IMR-90 (cell line): ENCODE results near the gene RPS27L. TPM values are rescaled to one million over a fixed set of nuclear protein-coding genes. Genes with fewer than 3 reads are reported as not detected.

Source experiments
- ATAC-seq: fragments of 200-7000 bp; cut with Tn5 transposase; 2 replicates; pipeline ENCODE4 v1.9.1; 2020; ENCODE audit warnings: low read depth, mild to moderate bottlenecking, moderate library complexity
- BruUV-seq: library from RNA; stranded (reverse); fragments of 400-500 nt; replicated peaks from 2 replicates; lab custom pipeline; 2021; lab: Mats Ljungman, UMichigan
- CTCF ChIA-PET: fragments of 300-600 bp; formaldehyde crosslinking; extraction: SDS; loops from one replicate; lab custom pipeline; 2021; ENCODE audit warnings: antibody characterized with exemption; lab: Yijun Ruan, JAX
- POLR2A ChIA-PET: fragments of 300-600 bp; sonication (Branson Sonifier 250); formaldehyde crosslinking; loops from one replicate; lab custom pipeline; 2022; ENCODE audit warnings: antibody characterized with exemption; ENCODE audit not compliant: unreplicated experiment; lab: Charles Lee
- DNase-seq: peaks from one replicate; pipeline ENCODE4 v3.0.0; 2013
- H2AFZ ChIP-seq: replicated peaks from 2 replicates; pipeline ENCODE3; 2013; ENCODE audit warnings: low read length, mild to moderate bottlenecking; ENCODE audit not compliant: poor library complexity
- H2AK5ac ChIP-seq: 2 replicates; pipeline ENCODE4 v1.6.1; 2013; ENCODE audit warnings: low read depth, low read length, inconsistent platforms
- H2AK9ac ChIP-seq: replicated peaks from 2 replicates; pipeline ENCODE3; 2013; ENCODE audit warnings: mild to moderate bottlenecking, low read depth, low read length, moderate library complexity; ENCODE audit not compliant: poor library complexity
- H2BK120ac ChIP-seq: 2 replicates; pipeline ENCODE4 v1.6.1; 2013; ENCODE audit warnings: low read depth, low read length, inconsistent platforms
- H2BK15ac ChIP-seq: 3 replicates; pipeline ENCODE4 v1.6.1; 2013; ENCODE audit warnings: low read depth, low read length, inconsistent platforms
- H2BK20ac ChIP-seq: 2 replicates; pipeline ENCODE4 v1.6.1; 2013; ENCODE audit warnings: low read depth, mild to moderate bottlenecking, inconsistent platforms, low read length, moderate library complexity
- H2BK5ac ChIP-seq: 2 replicates; pipeline ENCODE4 v1.6.1; 2013; ENCODE audit warnings: mild to moderate bottlenecking, low read depth, low read length, inconsistent platforms; ENCODE audit not compliant: poor library complexity, severe bottlenecking
- H3K14ac ChIP-seq: replicated peaks from 2 replicates; pipeline ENCODE4 v1.6.1; 2013; ENCODE audit warnings: low read depth, low read length, inconsistent platforms
- H3K18ac ChIP-seq: 2 replicates; pipeline ENCODE4 v1.6.1; 2013; ENCODE audit warnings: low read depth, low read length, control low read depth
- H3K23ac ChIP-seq: 2 replicates; pipeline ENCODE4 v1.6.1; 2013; ENCODE audit warnings: low read depth, low read length, inconsistent platforms
- H3K27ac ChIP-seq: 2 replicates; pipeline ENCODE4 v1.5.1; 2013; ENCODE audit warnings: mild to moderate bottlenecking, control low read depth, low read length; ENCODE audit not compliant: insufficient read depth
- H3K27me3 ChIP-seq: 2 replicates; pipeline ENCODE4 v1.6.1; 2013; ENCODE audit warnings: low read length; ENCODE audit not compliant: control insufficient read depth, insufficient read depth
- H3K36me3 ChIP-seq: 2 replicates; pipeline ENCODE4 v1.6.1; 2013; ENCODE audit warnings: low read length, mixed read lengths; ENCODE audit not compliant: control insufficient read depth, insufficient read depth
- H3K4ac ChIP-seq: 2 replicates; pipeline ENCODE4 v1.6.1; 2013; ENCODE audit warnings: low read depth, low read length, inconsistent platforms
- H3K4me1 ChIP-seq: 2 replicates; pipeline ENCODE4 v1.6.1; 2013; ENCODE audit warnings: low read length, mixed read lengths; ENCODE audit not compliant: control insufficient read depth, insufficient read depth
- H3K4me2 ChIP-seq: 2 replicates; pipeline ENCODE4 v1.6.1; 2013; ENCODE audit warnings: low read depth, mild to moderate bottlenecking, control low read depth, low read length, moderate library complexity
- H3K4me3 ChIP-seq: 2 replicates; pipeline ENCODE4 v1.5.1; 2013; ENCODE audit warnings: low read depth, mild to moderate bottlenecking, control low read depth, low read length, moderate library complexity; ENCODE audit not compliant: insufficient read depth
- H3K56ac ChIP-seq: 2 replicates; pipeline ENCODE4 v1.6.1; 2013; ENCODE audit warnings: low read length, inconsistent platforms; ENCODE audit not compliant: insufficient read depth; ENCODE audit errors: extremely low read depth
- H3K79me1 ChIP-seq, 2 experiments: 2 replicates each; pipeline ENCODE4 v1.6.1; 2013; ENCODE audit warnings: low read length in 2 of 2, inconsistent platforms in 1 of 2, low read depth in 1 of 2
- H3K9ac ChIP-seq: 2 replicates; pipeline ENCODE4 v1.6.1; 2013; ENCODE audit warnings: low read depth, low read length, control low read depth
- H3K9me1 ChIP-seq: 2 replicates; pipeline ENCODE4 v1.6.1; 2013; ENCODE audit warnings: low read length, inconsistent platforms; ENCODE audit not compliant: insufficient read depth
- H3K9me3 ChIP-seq: 2 replicates; pipeline ENCODE4 v1.6.1; 2013; ENCODE audit warnings: low read length; ENCODE audit not compliant: control insufficient read depth, insufficient read depth
- H4K20me1 ChIP-seq: 2 replicates; pipeline ENCODE4 v1.6.1; 2013; ENCODE audit warnings: low read length, inconsistent platforms; ENCODE audit not compliant: insufficient read depth
- H4K5ac ChIP-seq: 2 replicates; pipeline ENCODE4 v1.6.1; 2013; ENCODE audit warnings: mild to moderate bottlenecking, low read depth, low read length, control low read depth
- H4K8ac ChIP-seq, 2 experiments: 2 replicates each; pipeline ENCODE4 v1.6.1; 2013; ENCODE audit warnings: low read depth in 2 of 2, low read length in 2 of 2, control low read depth in 1 of 2, inconsistent platforms in 1 of 2
- H4K91ac ChIP-seq: 2 replicates; pipeline ENCODE4 v1.6.1; 2013; ENCODE audit warnings: low read depth, low read length, inconsistent platforms; ENCODE audit not compliant: insufficient read depth
- MXI1 ChIP-seq: IDR thresholded peaks from 2 replicates; pipeline ENCODE4 v1.6.1; 2012; ENCODE audit warnings: low read depth, mild to moderate bottlenecking, low read length, moderate library complexity, borderline replicate concordance
- WGBS, 2 experiments: methylation state at CpG; one replicate each; pipeline versions ENCODE4 v1.1.5 to v1.1.7; 2013; ENCODE audit warnings: missing lambda C conversion rate in 2 of 2; ENCODE audit not compliant: insufficient read length in 1 of 2; ENCODE audit errors: extremely low coverage in 2 of 2; 5-methylcytosine and 5-hydroxymethylcytosine counted together
- dilution Hi-C: fragments of 300-500 bp; cut with HindIII; formaldehyde crosslinking; loops from one replicate; pipeline ENCODE4 v1.14.3; 2018; ENCODE audit warnings: low sequenced_read_pairs; ENCODE audit not compliant: unreplicated experiment
- in situ Hi-C: fragments of 300-500 bp; cut with MboI; formaldehyde crosslinking; loops from 3 replicates; pipeline ENCODE4 v1.14.3; 2019; ENCODE audit warnings: low sequenced_read_pairs, inconsistent platforms, mixed read lengths
- intact Hi-C: fragments of 100-400 bp; cut with micrococcal nuclease; formaldehyde crosslinking; loops from 2 replicates; pipeline ENCODE4 v1.10.0; 2022
- polyA plus RNA-seq, 3 experiments: library from polyadenylated mRNA; depleted of rRNA; stranded (reverse); fragments of >200 nt; gene quantifications; 2 replicates each; pipeline ENCODE4 v1.2.3, GENCODE V29; 2012; ENCODE audit warnings: low replicate concordance in 1 of 3
- total RNA-seq: library from RNA; depleted of rRNA; stranded (reverse); fragments of >200 nt; gene quantifications from 2 replicates; pipeline ENCODE4 v1.2.3, GENCODE V29; 2012

Gene RPS27L
- total and polyA plus RNA-seq, 2 of the 4 experiments (the other 2 are of a cell fraction) = 53.1 to 302 TPM

DNA sequence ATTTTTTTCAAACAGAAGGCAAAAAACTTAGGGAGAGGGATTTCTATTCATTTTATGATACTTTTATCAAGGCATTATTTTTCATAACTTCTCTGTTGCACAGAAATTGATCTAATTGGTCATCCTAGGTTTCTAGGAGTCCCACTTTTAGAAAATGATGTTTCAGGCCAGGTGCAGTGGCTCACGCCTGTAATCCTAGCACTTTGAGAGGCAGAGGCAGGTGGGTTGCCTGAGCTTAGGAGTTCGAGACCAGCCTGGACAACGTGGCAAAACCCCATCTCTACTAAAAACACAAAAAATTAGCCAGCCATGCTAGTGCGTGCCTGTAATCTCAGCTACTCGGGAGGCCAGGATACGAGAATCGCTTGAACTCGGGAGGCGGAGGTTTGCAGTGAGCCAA lies 32.8 kb downstream of the RPS27L start:
- H3K27me3 ChIP-seq = no peaks in the 10 kb centered on the region
- no peak overlapping the region for H3K4me3 ChIP-seq
- no peak for ATAC-seq
- in situ Hi-C loops = no loop called here
- H3K4me2 ChIP-seq = no peak overlapping the region
- 80% methylated on average over 3 of the region's 9 CpGs; no CpG with 5 or more reads in 1 of the 2 experiments for WGBS, 2 experiments
- H2BK120ac ChIP-seq = no peak overlapping the region
- TF ChIP-seq MXI1 = no peak
- H3K4ac ChIP-seq = no peak overlapping the region
- DNase-seq = no peak
- H4K8ac ChIP-seq = no peak overlapping the region
- H2BK5ac ChIP-seq = no peak overlapping the region
- H3K36me3 ChIP-seq = peaks cover 21% of the 10 kb centered on the region
- peaks cover 2% of the 10 kb centered on the region for H3K4me1 ChIP-seq
- H2AK9ac ChIP-seq = no peak overlapping the region
- no peak overlapping the region for H4K91ac ChIP-seq
- no peak overlapping the region for H3K18ac ChIP-seq
- H3K79me1 ChIP-seq = peaks cover 14 to 40% of the 10 kb centered on the region in 2 experiments
- peaks cover 7% of the 10 kb centered on the region; the same call in 1 of the 2 replicates for H4K20me1 ChIP-seq
- BruUV-seq = no TSS peak
- H3K9me1 ChIP-seq = peaks cover 10% of the 10 kb centered on the region
- no peak overlapping the region for H3K14ac ChIP-seq
- H2BK15ac ChIP-seq = no peak overlapping the region
- no peak overlapping the region for H3K23ac ChIP-seq
- H3K56ac ChIP-seq = no peak overlapping the region
- CTCF ChIA-PET = interaction anchor here (0.6 kb wide), 1 partner anchor 76 kb away, joined by 3 read pairs; no protein-coding TSS in a partner anchor
- H2BK20ac ChIP-seq = no peak overlapping the region
- no peak overlapping the region for H3K27ac ChIP-seq
- dilution Hi-C loops = no loop called here
- H3K9me3 ChIP-seq = peaks cover under 1% of the 10 kb centered on the region; the same call in 1 of the 2 replicates
- H2AFZ ChIP-seq = no peak overlapping the region
- H4K5ac ChIP-seq = no peak overlapping the region
- POLR2A ChIA-PET = no interaction called here
- intact Hi-C loops = loop anchor here (5.0 kb wide), 1 partner anchor 67 kb away; no protein-coding TSS in a partner anchor
- H3K9ac ChIP-seq = no peak overlapping the region
- H2AK5ac ChIP-seq = 0 out of 2 replicates have a peak overlapping the region, but pooled peaks have one; percentile 12
